HepG2 (cell line): ENCODE results near the gene COMMD4. TPM values are rescaled to one million over a fixed set of nuclear protein-coding genes. Genes with fewer than 3 reads are reported as not detected.
"Not testable (repeated sequence)": the region's sequence is repeated elsewhere in the genome, so short reads cannot be mapped to it uniquely, and the experiment has no call there.

Experiments used
- ATAC-seq: fragments of 200-7000 bp; cut with Tn5 transposase; 3 replicates; pipeline ENCODE4 v1.9.1; 2020; ENCODE audit warnings: mild to moderate bottlenecking, moderate library complexity
- BruUV-seq: library from RNA; stranded (reverse); fragments of 400-500 nt; replicated peaks from 2 replicates; lab custom pipeline; 2021; lab: Mats Ljungman, UMichigan
- CTCF ChIA-PET: fragments of 300-600 bp; formaldehyde crosslinking; extraction: SDS; loops from one replicate; lab custom pipeline; 2021; ENCODE audit warnings: low total read pairs, inconsistent platforms, low intra/inter-chr PET ratio; lab: Yijun Ruan, JAX
- POLR2A ChIA-PET: fragments of 350-600 bp; sonication (Branson Sonifier 250); formaldehyde crosslinking; loops from one replicate; lab custom pipeline; 2020; ENCODE audit warnings: antibody characterized with exemption, inconsistent platforms; lab: Yijun Ruan, JAX
- DNase-seq: peaks from one replicate; pipeline ENCODE4 v3.0.0-alpha.2; 2015; ENCODE audit warnings: low spot score
- FAIRE-seq: peaks from 3 replicates; lab custom pipeline; 2011; peaks lifted over from hg19 to GRCh38; lab: Jason Lieb, UNC
- H2AFZ ChIP-seq: one replicate; pipeline ENCODE4 v1.6.1; 2011; ENCODE audit warnings: low read length, inconsistent platforms
- H3K27ac ChIP-seq: fragments of 300-600 bp; 3 replicates; pipeline ENCODE4 v1.8.0; 2011; ENCODE audit warnings: mixed run types, mild to moderate bottlenecking, mixed read lengths, low read length, inconsistent platforms; ENCODE audit not compliant: insufficient read depth; ENCODE audit errors: extremely low read length
- H3K27me3 ChIP-seq, 2 experiments: fragments of 200-600 bp in 1 of 2; 2 replicates in 1 of 2; 3 replicates in 1 of 2; pipeline versions ENCODE4 v1.6.0 to v1.8.0; 2011; ENCODE audit warnings: low read length in 2 of 2, mild to moderate bottlenecking in 2 of 2, moderate library complexity in 2 of 2, inconsistent platforms in 1 of 2; ENCODE audit not compliant: insufficient read depth in 2 of 2, control insufficient read depth in 1 of 2
- H3K36me3 ChIP-seq, 2 experiments: fragments of 200-600 bp in 1 of 2; replicated peaks in 1 of 2; 2 replicates in 1 of 2; 3 replicates in 1 of 2; pipeline versions ENCODE4 v1.5.1 to v1.8.0; 2011; ENCODE audit warnings: low read length in 2 of 2, inconsistent platforms in 1 of 2; ENCODE audit not compliant: insufficient read depth in 2 of 2, control insufficient read depth in 1 of 2
- H3K4me1 ChIP-seq: 2 replicates; pipeline ENCODE4 v1.5.1; 2012; ENCODE audit warnings: low read length, inconsistent platforms; ENCODE audit not compliant: insufficient read depth
- H3K4me2 ChIP-seq: 2 replicates; pipeline ENCODE4 v1.6.0; 2011; ENCODE audit warnings: low read depth, low read length, inconsistent platforms
- H3K4me3 ChIP-seq, 3 experiments: fragments of 200-600 bp in 1 of 3; sonication (generic), shearing (Covaris generic) in 1 of 3; replicated peaks in 1 of 3; 2 replicates each; pipeline ENCODE4 v1.5.1; 2011 to 2016; ENCODE audit warnings: low read length in 3 of 3, inconsistent platforms in 2 of 3, low read depth in 2 of 3, mild to moderate bottlenecking in 2 of 3, control low read depth in 1 of 3, mixed read lengths in 1 of 3; ENCODE audit not compliant: insufficient read depth in 1 of 3
- H3K79me2 ChIP-seq: one replicate; pipeline ENCODE4 v1.6.1; 2011; ENCODE audit warnings: low read length, inconsistent platforms; ENCODE audit not compliant: insufficient read depth
- H3K9ac ChIP-seq: 2 replicates; pipeline ENCODE4 v1.6.0; 2011; ENCODE audit warnings: mild to moderate bottlenecking, low read depth, low read length, inconsistent platforms; ENCODE audit not compliant: insufficient read depth
- H3K9me3 ChIP-seq: 2 replicates; pipeline ENCODE4 v1.5.1; 2012; ENCODE audit warnings: mild to moderate bottlenecking, low read length
- H4K20me1 ChIP-seq: 2 replicates; pipeline ENCODE4 v1.6.0; 2011; ENCODE audit warnings: inconsistent platforms, mild to moderate bottlenecking, low read length, moderate library complexity; ENCODE audit not compliant: insufficient read depth
- ARNT2 ChIP-seq: sonication (generic); formaldehyde crosslinking; IDR thresholded peaks from 2 replicates; pipeline ENCODE4 v1.8.0; 2022; ENCODE audit warnings: mild to moderate bottlenecking, low read depth, missing genetic modification reagents, moderate library complexity
- CSRNP2 ChIP-seq: sonication (generic); formaldehyde crosslinking; conservative IDR thresholded peaks from 2 replicates; pipeline ENCODE4 v1.8.0; 2022; ENCODE audit warnings: low read depth, missing genetic modification reagents
- GLI4 ChIP-seq: sonication (generic); formaldehyde crosslinking; IDR thresholded peaks from 2 replicates; pipeline ENCODE4 v1.5.1; 2020; ENCODE audit warnings: missing genetic modification reagents, mild to moderate bottlenecking, moderate library complexity, borderline replicate concordance
- KDM4B ChIP-seq: sonication (generic); formaldehyde crosslinking; IDR thresholded peaks from 2 replicates; pipeline ENCODE4 v1.4.0; 2020; ENCODE audit warnings: missing genetic modification reagents
- MZF1 ChIP-seq: sonication (generic); formaldehyde crosslinking; IDR thresholded peaks from 2 replicates; pipeline ENCODE4 v1.8.1; 2023; ENCODE audit warnings: mild to moderate bottlenecking, missing genetic modification reagents, borderline replicate concordance
- NAIF1 ChIP-seq: sonication (generic); formaldehyde crosslinking; IDR thresholded peaks from 2 replicates; pipeline ENCODE4 v1.5.0; 2020; ENCODE audit warnings: mild to moderate bottlenecking, missing genetic modification reagents, borderline replicate concordance
- NFYC ChIP-seq: IDR thresholded peaks from 2 replicates; pipeline ENCODE4 v1.6.1; 2016; ENCODE audit warnings: missing genetic modification reagents, missing compliant biosample characterization
- NRL ChIP-seq: sonication (generic); formaldehyde crosslinking; IDR thresholded peaks from 2 replicates; pipeline ENCODE4 v1.5.0; 2020; ENCODE audit warnings: missing genetic modification reagents, mild to moderate bottlenecking, moderate library complexity, borderline replicate concordance
- SIX4 ChIP-seq: sonication (generic); formaldehyde crosslinking; IDR thresholded peaks from 2 replicates; pipeline ENCODE4 v1.4.0; 2020; ENCODE audit warnings: missing genetic modification reagents
- SMAD3 ChIP-seq: sonication (generic); formaldehyde crosslinking; IDR thresholded peaks from 2 replicates; pipeline ENCODE4 v1.4.0; 2020; ENCODE audit warnings: missing genetic modification reagents
- STAT5B ChIP-seq: sonication (generic); formaldehyde crosslinking; IDR thresholded peaks from 2 replicates; pipeline ENCODE4 v1.4.0; 2020; ENCODE audit warnings: missing genetic modification reagents
- ZBTB49 ChIP-seq: sonication (generic); formaldehyde crosslinking; IDR thresholded peaks from 2 replicates; pipeline ENCODE4 v1.4.0; 2020; ENCODE audit warnings: missing genetic modification reagents, borderline replicate concordance
- ZEB1 ChIP-seq: IDR thresholded peaks from 2 replicates; pipeline ENCODE4 v1.6.1; 2012; ENCODE audit warnings: mild to moderate bottlenecking, low read depth, inconsistent platforms; ENCODE audit not compliant: insufficient replicate concordance
- ZNF501 ChIP-seq: sonication (generic); formaldehyde crosslinking; IDR thresholded peaks from 2 replicates; pipeline ENCODE4 v1.5.1; 2020; ENCODE audit warnings: mild to moderate bottlenecking, moderate library complexity, missing genetic modification reagents
- ZNF7 ChIP-seq: IDR thresholded peaks from 2 replicates; pipeline ENCODE4 v1.6.1; 2016; ENCODE audit warnings: missing biosample characterization, missing genetic modification reagents
- ZNF775 ChIP-seq: sonication (generic); formaldehyde crosslinking; IDR thresholded peaks from 2 replicates; pipeline ENCODE4 v1.4.0; 2020; ENCODE audit warnings: missing genetic modification reagents, mild to moderate bottlenecking, moderate library complexity, borderline replicate concordance
- WGBS: methylation state at CpG from one replicate; pipeline ENCODE4 v1.1.6; 2017; ENCODE audit warnings: low lambda C conversion rate; 5-methylcytosine and 5-hydroxymethylcytosine counted together
- in situ Hi-C: cut with HindIII; loops from 2 replicates; pipeline ENCODE4 v1.10.0; 2017; ENCODE audit warnings: low pct_unique_long_range_greater_than_20kb; ENCODE audit not compliant: extremely low pct_ligation_motif_present
- intact Hi-C: fragments of 100-400 bp; cut with micrococcal nuclease; formaldehyde crosslinking; loops from one replicate; pipeline ENCODE4 v1.10.0; 2022; ENCODE audit not compliant: unreplicated experiment
- polyA plus RNA-seq, 8 experiments: library from polyadenylated mRNA; depleted of rRNA in 3 of 8; stranded (reverse) in 7 of 8; unstranded in 1 of 8; fragments of >200 nt; fragmentation: Illumina TruSeq in 4 of 8; extraction: Trizol in 4 of 8; gene quantifications; 2 replicates each; pipeline versions ENCODE4 v1.2.1 to v1.2.3, GENCODE V29; 2011 to 2016; ENCODE audit warnings: low read depth in 4 of 8, missing spikeins in 1 of 8, mixed read lengths in 1 of 8; ENCODE audit not compliant: insufficient read depth in 1 of 8
- total RNA-seq, 5 experiments: library from RNA; depleted of rRNA; stranded (reverse); fragments of >200 nt; fragmentation: Illumina TruSeq; extraction: Trizol; gene quantifications; 2 replicates each; pipeline ENCODE4 v1.2.3, GENCODE V29; 2016; ENCODE audit warnings: low read depth in 1 of 5

Gene COMMD4
- total and polyA plus RNA-seq, 2 of the 13 experiments (the other 11 are each of a cell fraction or from before 2014, with no cell fraction given), result 45.8 to 89.9 TPM

DNA sequence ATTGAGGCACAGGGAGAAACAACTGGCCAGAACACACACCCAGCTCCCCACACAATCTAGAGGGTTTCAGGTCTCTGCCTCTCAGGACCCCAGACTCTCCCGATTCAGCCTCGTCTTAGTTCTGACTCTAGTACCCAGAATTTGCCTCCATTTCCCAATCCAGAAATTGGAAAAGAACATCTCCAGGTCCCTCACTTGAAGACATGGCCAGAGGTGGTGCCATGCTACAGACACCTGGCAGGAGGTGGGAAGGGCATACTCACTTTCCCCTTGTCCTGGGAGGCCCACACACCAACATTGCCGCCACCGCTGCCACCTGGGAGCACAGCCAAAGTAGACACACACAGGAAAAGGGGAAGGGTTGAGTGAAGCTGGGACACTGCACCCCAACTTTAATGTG is 33.1 kb upstream of the COMMD4 start:
- 46% methylated on average over 4 of the region's 4 CpGs for WGBS
- H3K4me3 ChIP-seq, BruUV-seq, FAIRE-seq, ATAC-seq, H3K79me2 ChIP-seq, H3K27ac ChIP-seq, H2AFZ ChIP-seq, CTCF ChIA-PET, H3K9me3 ChIP-seq, H3K4me2 ChIP-seq, H3K4me1 ChIP-seq, DNase-seq, H3K9ac ChIP-seq, POLR2A ChIA-PET, H3K36me3 ChIP-seq, in situ Hi-C loops, H4K20me1 ChIP-seq: not testable (repeated sequence)
- intact Hi-C loops, result loop anchor here (10.0 kb wide), 1 partner anchor 268 kb away; no protein-coding TSS in a partner anchor
- peaks cover 0 to 15% of the 10 kb centered on the region in 2 experiments; a peak in 3 of 5 replicates for H3K27me3 ChIP-seq

DNA sequence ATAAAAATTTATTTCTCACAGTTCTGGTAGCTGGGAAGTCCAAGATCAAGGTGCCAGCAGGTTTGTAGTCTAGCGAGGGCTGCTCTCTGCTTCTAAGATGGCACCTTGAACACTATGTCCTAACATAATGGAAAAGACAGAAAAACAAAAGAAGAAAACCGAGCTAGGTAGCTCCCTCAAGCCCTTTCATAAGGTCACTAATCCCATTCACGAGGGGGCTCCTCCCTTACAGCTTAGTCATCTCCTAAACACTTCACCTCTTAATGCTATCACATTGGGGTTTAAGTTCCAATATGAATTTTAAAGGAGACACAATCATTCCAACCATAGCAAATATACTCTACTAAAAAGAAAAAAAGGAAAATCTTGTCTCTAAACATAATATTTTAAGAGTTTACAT is 29.7 kb upstream of the COMMD4 start:
- no TSS peak for BruUV-seq
- CTCF ChIA-PET, result no interaction called here
- no peak for TF ChIP-seq ZNF7 (CRISPR knock-in tag)
- TF ChIP-seq ZEB1, result no peak
- no peak for TF ChIP-seq MZF1 (CRISPR knock-in tag)
- no peak for TF ChIP-seq GLI4
- no peak for TF ChIP-seq KDM4B (CRISPR knock-in tag)
- TF ChIP-seq CSRNP2 (CRISPR knock-in tag), result no peak
- TF ChIP-seq ARNT2 (CRISPR knock-in tag), result no peak
- TF ChIP-seq NFYC (CRISPR knock-in tag), result no peak
- no peak for TF ChIP-seq NAIF1 (CRISPR knock-in tag)
- no peak for TF ChIP-seq ZNF775 (CRISPR knock-in tag)
- TF ChIP-seq STAT5B (CRISPR knock-in tag), result no peak
- TF ChIP-seq ZNF501 (CRISPR knock-in tag), result no peak
- no peak for TF ChIP-seq NRL (CRISPR knock-in tag)
- no peak for TF ChIP-seq SIX4
- no peak for TF ChIP-seq ZBTB49 (CRISPR knock-in tag)
- TF ChIP-seq SMAD3 (CRISPR knock-in tag), result no peak

More for the DNA sequence above, 29.7 kb upstream of the COMMD4 start:
- intact Hi-C loops (loop anchor here (10.0 kb wide), 1 partner anchor 271 kb away; no protein-coding TSS in a partner anchor), in situ Hi-C loops (no loop called here)
- H3K27ac ChIP-seq, result no peak overlapping the region
- H3K4me1 ChIP-seq, result peaks cover 25% of the 10 kb centered on the region
- peaks cover 0 to 24% of the 10 kb centered on the region in 2 experiments; a peak in 3 of 5 replicates for H3K27me3 ChIP-seq
- no peaks in the 10 kb centered on the region for H3K36me3 ChIP-seq
- no peaks in the 10 kb centered on the region for H4K20me1 ChIP-seq
- no peak overlapping the region for H2AFZ ChIP-seq
- WGBS, result 0% methylated on average over 3 of the region's 3 CpGs
- no peak overlapping the region for H3K4me2 ChIP-seq
- H3K4me3 ChIP-seq, result no peak overlapping the region
- H3K9me3 ChIP-seq, result no peaks in the 10 kb centered on the region
- no peak for DNase-seq
- POLR2A ChIA-PET, result no interaction called here
- FAIRE-seq, result no peak
- no peak overlapping the region for H3K9ac ChIP-seq
- ATAC-seq, result no peak
- no peaks in the 10 kb centered on the region for H3K79me2 ChIP-seq
